K562 (cell line): ENCODE data around the gene ITK. TPM values are rescaled to one million over a fixed set of nuclear protein-coding genes. Genes with fewer than 3 reads are reported as not detected.

Experiments used
- ATAC-seq: fragments of 200-7000 bp; cut with Tn5 transposase; 3 replicates; pipeline ENCODE4 v1.9.1; 2020; ENCODE audit warnings: moderate library complexity
- BruUV-seq: library from RNA; stranded (reverse); fragments of 400-500 nt; replicated peaks from 2 replicates; lab custom pipeline; 2021; lab: Mats Ljungman, UMichigan
- CTCF ChIA-PET: fragments of 300-600 bp; formaldehyde crosslinking; extraction: SDS; loops from one replicate; lab custom pipeline; 2021; ENCODE audit warnings: low intra/inter-chr PET ratio; lab: Yijun Ruan, JAX
- POLR2A ChIA-PET: fragments of 300-600, 350-650 bp; sonication (Branson Sonifier 250); formaldehyde crosslinking; extraction: SDS; loops from one replicate; lab custom pipeline; 2021; ENCODE audit warnings: antibody characterized with exemption, inconsistent platforms; lab: Yijun Ruan, JAX
- DNase-seq, 4 experiments: peaks; one replicate each; pipeline versions ENCODE4 v3.0.0 to v3.0.0-alpha.2; 2011 to 2018; ENCODE audit warnings: low spot score in 3 of 4, mixed read lengths in 3 of 4; ENCODE audit errors: extremely low read depth in 1 of 4
- FAIRE-seq: peaks from 2 replicates; lab custom pipeline; 2011; peaks lifted over from hg19 to GRCh38; lab: Jason Lieb, UNC
- H2AFZ ChIP-seq: 2 replicates; pipeline ENCODE4 v1.6.0; 2011; ENCODE audit warnings: low read depth, low read length, control low read depth, inconsistent platforms
- H3K27ac ChIP-seq: fragments of 200-600 bp; 3 replicates; pipeline ENCODE4 v1.8.0; 2011; ENCODE audit warnings: low read depth, mild to moderate bottlenecking, control low read depth, inconsistent platforms, low read length, moderate library complexity, mixed read lengths; ENCODE audit errors: extremely low read depth
- H3K27me3 ChIP-seq, 2 experiments: fragments of 300-600 bp in 1 of 2; 2 replicates in 1 of 2; 3 replicates in 1 of 2; pipeline versions ENCODE4 v1.6.0 to v1.8.0; 2011; ENCODE audit warnings: inconsistent platforms in 2 of 2, low read length in 2 of 2, mild to moderate bottlenecking in 1 of 2, mixed read lengths in 1 of 2, moderate library complexity in 1 of 2; ENCODE audit not compliant: control insufficient read depth in 2 of 2, insufficient read depth in 2 of 2
- H3K36me3 ChIP-seq: fragments of 300-600 bp; 3 replicates; pipeline ENCODE4 v1.8.0; 2011; ENCODE audit warnings: mild to moderate bottlenecking, low read length, inconsistent platforms; ENCODE audit not compliant: control insufficient read depth, insufficient read depth
- H3K4me1 ChIP-seq, 2 experiments: fragments of 200-600 bp in 1 of 2; replicated peaks in 1 of 2; 2 replicates in 1 of 2; 3 replicates in 1 of 2; pipeline versions ENCODE4 v1.5.1 to v1.8.0; 2011; ENCODE audit warnings: inconsistent platforms in 2 of 2, low read length in 2 of 2, mild to moderate bottlenecking in 1 of 2, mixed read lengths in 1 of 2, moderate library complexity in 1 of 2; ENCODE audit not compliant: control insufficient read depth in 2 of 2, insufficient read depth in 2 of 2
- H3K4me2 ChIP-seq: 2 replicates; pipeline ENCODE4 v1.6.1; 2011; ENCODE audit warnings: low read length, control low read depth, inconsistent platforms, mixed read lengths; ENCODE audit not compliant: insufficient read depth
- H3K4me3 ChIP-seq: fragments of 200-600 bp; sonication (generic), shearing (Covaris generic); 2 replicates; pipeline ENCODE4 v1.5.1; 2016; ENCODE audit warnings: control low read depth, inconsistent platforms
- H3K79me2 ChIP-seq: fragments of 200-600 bp; 3 replicates; pipeline ENCODE4 v1.8.0; 2011; ENCODE audit warnings: low read length, inconsistent platforms; ENCODE audit not compliant: control insufficient read depth, insufficient read depth
- H3K9ac ChIP-seq, 2 experiments: 2 replicates each; pipeline versions ENCODE4 v1.6.0 to v1.6.1; 2011; ENCODE audit warnings: low read depth in 2 of 2, low read length in 2 of 2, control low read depth in 1 of 2, inconsistent platforms in 1 of 2, mild to moderate bottlenecking in 1 of 2, mixed read lengths in 1 of 2; ENCODE audit not compliant: insufficient read depth in 1 of 2
- H3K9me1 ChIP-seq: one replicate; pipeline ENCODE4 v1.6.0; 2011; ENCODE audit warnings: inconsistent platforms, mild to moderate bottlenecking, low read length, moderate library complexity; ENCODE audit not compliant: control insufficient read depth, insufficient read depth
- H3K9me3 ChIP-seq: replicated peaks from 2 replicates; pipeline ENCODE4 v1.5.1; 2011; ENCODE audit warnings: low read depth, low read length, inconsistent platforms; ENCODE audit not compliant: control insufficient read depth, insufficient read depth
- H4K20me1 ChIP-seq: replicated peaks from 2 replicates; pipeline ENCODE4 v1.6.1; 2011; ENCODE audit warnings: low read length, inconsistent platforms, mixed read lengths; ENCODE audit not compliant: control insufficient read depth, insufficient read depth
- ADNP ChIP-seq: fragments of 200-800 bp; sonication (Bioruptor generic); IDR thresholded peaks from 2 replicates; pipeline ENCODE4 v1.6.1; 2016; ENCODE audit warnings: missing genetic modification characterization, missing compliant biosample characterization
- HOXB6 ChIP-seq: fragments of 250-450 bp; sonication (Bioruptor Pico); IDR thresholded peaks from 2 replicates; pipeline ENCODE4 v1.5.1; 2022; ENCODE audit warnings: mild to moderate bottlenecking, borderline replicate concordance
- KLF1 ChIP-seq: fragments of 450-650 bp; IDR thresholded peaks from 2 replicates; pipeline ENCODE4 v1.6.1; 2016; ENCODE audit warnings: missing genetic modification characterization, missing compliant biosample characterization
- POLR3G ChIP-seq: IDR thresholded peaks from 2 replicates; pipeline ENCODE4 v1.6.1; 2011; ENCODE audit not compliant: insufficient read length, insufficient replicate concordance; ENCODE audit errors: extremely low read depth
- TCF7 ChIP-seq: sonication (generic); IDR thresholded peaks from 2 replicates; pipeline ENCODE4 v1.6.1; 2016; ENCODE audit warnings: antibody characterized with exemption, borderline replicate concordance
- YBX1 ChIP-seq: fragments of 450-650 bp; IDR thresholded peaks from 2 replicates; pipeline ENCODE4 v1.7.1; 2016; ENCODE audit warnings: mild to moderate bottlenecking
- ZNF146 ChIP-seq: IDR thresholded peaks from one replicate; pipeline ENCODE4 v1.6.1; 2018; ENCODE audit warnings: missing compliant biosample characterization; ENCODE audit not compliant: unreplicated experiment
- WGBS: fragments of 100-300 bp; shearing (Covaris generic); methylation state at CpG from one replicate; pipeline ENCODE4 v1.1.6; 2016; ENCODE audit warnings: low coverage, mixed read lengths; ENCODE audit not compliant: insufficient coverage; ENCODE audit errors: missing lambda C conversion rate; 5-methylcytosine and 5-hydroxymethylcytosine counted together
- in situ Hi-C: fragments of 300-500 bp; cut with MboI; formaldehyde crosslinking; loops from 4 replicates; pipeline ENCODE4 v1.15.0; 2018; ENCODE audit warnings: inconsistent platforms, mixed read lengths
- intact Hi-C: fragments of 100-400 bp; cut with micrococcal nuclease; formaldehyde crosslinking; loops from 2 replicates; pipeline ENCODE4 v1.14.2; 2022
- polyA plus RNA-seq, 8 experiments: library from polyadenylated mRNA; depleted of rRNA in 4 of 8; stranded (reverse) in 5 of 8; unstranded in 3 of 8; fragments of >200 nt; fragmentation: Nextera tagmentation in 2 of 8; fragmentation: Illumina TruSeq in 1 of 8; extraction: Ambion mirVana in 2 of 8; extraction: Trizol in 1 of 8; gene quantifications; 2 replicates each; pipeline versions ENCODE4 v1.2.1 to v1.2.3, GENCODE V29; 2011 to 2014; ENCODE audit warnings: inconsistent platforms in 1 of 8, missing spikeins in 1 of 8
- total RNA-seq, 7 experiments: library from RNA; depleted of rRNA in 6 of 7; stranded (reverse); fragments of >200 nt in 6 of 7; fragmentation: Illumina TruSeq in 2 of 7; extraction: Trizol in 2 of 7; gene quantifications; 2 replicates each; pipeline versions ENCODE4 v1.2.1 to v1.2.3, GENCODE V29; 2011 to 2021; ENCODE audit warnings: low replicate concordance in 1 of 7
- TF ChIP-seq, protein P1 (sequence below): fragments of 250-450 bp; sonication (Bioruptor Pico); IDR thresholded peaks from 2 replicates; pipeline ENCODE4 v1.5.1; 2021; ENCODE audit warnings: mild to moderate bottlenecking
- TF ChIP-seq, protein P2 (sequence below): fragments of 450-650 bp; IDR thresholded peaks from 2 replicates; pipeline ENCODE4 v1.6.1; 2016; ENCODE audit warnings: antibody characterized with exemption
- TF ChIP-seq, protein P3 (sequence below): fragments of 250-450 bp; sonication (Bioruptor Pico); IDR thresholded peaks from 2 replicates; pipeline ENCODE4 v1.4.0; 2020
- TF ChIP-seq, protein P4 (sequence below): fragments of 450-650 bp; formaldehyde crosslinking; IDR thresholded peaks from 2 replicates; pipeline ENCODE4 v1.4.0; 2020; ENCODE audit warnings: mild to moderate bottlenecking
- TF ChIP-seq, protein P5 (sequence below): fragments of 450-650 bp; IDR thresholded peaks from 2 replicates; pipeline ENCODE4 v1.6.1; 2017; ENCODE audit warnings: antibody characterized with exemption, mild to moderate bottlenecking

Gene ITK
- total and polyA plus RNA-seq, 9 of the 15 experiments (the other 6 are each of a cell fraction or from before 2014, with no cell fraction given): 0.04 to 0.75 TPM; not detected in 7

DNA sequence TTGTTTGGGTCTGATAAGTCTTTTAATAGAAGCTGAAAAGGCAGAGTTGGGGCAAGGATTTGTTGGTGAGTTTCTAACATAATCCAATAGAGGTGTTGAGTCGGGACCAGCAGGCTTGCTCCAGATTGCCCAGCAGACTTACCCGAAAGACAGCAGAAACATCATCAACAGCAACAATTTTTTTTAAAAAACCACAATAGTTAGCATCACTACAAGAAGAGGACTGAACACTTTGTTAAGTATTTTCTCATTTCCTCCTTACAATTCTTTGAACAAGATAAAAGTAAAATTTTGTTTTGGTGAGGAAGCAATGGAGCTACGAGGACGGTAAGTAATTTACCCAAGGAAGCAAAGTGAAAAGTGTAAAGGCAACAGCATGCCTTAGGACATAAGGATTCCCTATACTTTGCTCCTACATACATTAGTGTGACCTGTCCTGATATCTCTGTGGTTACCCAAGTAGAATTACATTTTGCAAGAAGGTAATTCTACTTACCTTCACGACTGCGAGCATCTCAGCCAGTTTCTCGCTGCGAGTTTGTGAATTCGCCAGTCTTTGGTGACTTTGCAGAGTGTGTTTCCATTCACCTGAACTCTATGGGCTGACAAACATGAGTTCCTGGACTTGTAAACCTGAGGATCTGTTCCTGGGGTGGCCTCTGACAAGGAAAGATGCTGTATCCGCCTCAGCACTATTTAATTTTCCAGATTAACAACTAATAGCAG is 13.2 kb downstream of the ITK start:
- ChIA-PET CTCF (no interaction called here), POLR2A (no interaction called here)
- H3K27ac ChIP-seq: no peak overlapping the region
- H3K9me1 ChIP-seq: no peaks in the 10 kb centered on the region
- intact Hi-C loops: no loop called here
- H3K9ac ChIP-seq: no peak overlapping the region
- FAIRE-seq (no peak), DNase-seq (no peak), ATAC-seq (no peak)
- H3K36me3 ChIP-seq: no peaks in the 10 kb centered on the region
- no peak overlapping the region for H3K4me3 ChIP-seq
- H3K27me3 ChIP-seq: no peaks in the 10 kb centered on the region; a peak in 2 of 5 replicates
- H3K4me2 ChIP-seq: no peak overlapping the region
- no TSS peak for BruUV-seq
- 0% methylated on average over 10 of the region's 10 CpGs for WGBS
- in situ Hi-C loops: no loop called here
- H3K4me1 ChIP-seq: no peaks in the 10 kb centered on the region
- no peak overlapping the region for H2AFZ ChIP-seq
- H3K9me3 ChIP-seq: no peaks in the 10 kb centered on the region
- H4K20me1 ChIP-seq: no peaks in the 10 kb centered on the region
- no peaks in the 10 kb centered on the region for H3K79me2 ChIP-seq
- TF ChIP-seq ADNP (no peak), POLR3G (no peak), KLF1 (tag) (no peak), TCF7 (no peak), YBX1 (no peak), ZNF146 (CRISPR knock-in tag) (no peak), HOXB6 (CRISPR knock-in tag) (no peak)
- TF ChIP-seq, protein P1, sequence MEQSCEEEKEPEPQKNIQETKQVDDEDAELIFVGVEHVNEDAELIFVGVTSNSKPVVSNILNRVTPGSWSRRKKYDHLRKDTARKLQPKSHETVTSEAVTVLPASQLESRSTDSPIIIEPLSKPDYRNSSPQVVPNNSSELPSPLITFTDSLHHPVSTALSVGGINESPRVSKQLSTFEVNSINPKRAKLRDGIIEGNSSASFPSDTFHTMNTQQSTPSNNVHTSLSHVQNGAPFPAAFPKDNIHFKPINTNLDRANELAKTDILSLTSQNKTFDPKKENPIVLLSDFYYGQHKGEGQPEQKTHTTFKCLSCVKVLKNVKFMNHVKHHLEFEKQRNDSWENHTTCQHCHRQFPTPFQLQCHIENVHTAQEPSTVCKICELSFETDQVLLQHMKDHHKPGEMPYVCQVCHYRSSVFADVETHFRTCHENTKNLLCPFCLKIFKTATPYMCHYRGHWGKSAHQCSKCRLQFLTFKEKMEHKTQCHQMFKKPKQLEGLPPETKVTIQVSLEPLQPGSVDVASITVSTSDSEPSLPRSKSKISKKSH (CRISPR knock-in tag): no peak
- TF ChIP-seq, protein P2, sequence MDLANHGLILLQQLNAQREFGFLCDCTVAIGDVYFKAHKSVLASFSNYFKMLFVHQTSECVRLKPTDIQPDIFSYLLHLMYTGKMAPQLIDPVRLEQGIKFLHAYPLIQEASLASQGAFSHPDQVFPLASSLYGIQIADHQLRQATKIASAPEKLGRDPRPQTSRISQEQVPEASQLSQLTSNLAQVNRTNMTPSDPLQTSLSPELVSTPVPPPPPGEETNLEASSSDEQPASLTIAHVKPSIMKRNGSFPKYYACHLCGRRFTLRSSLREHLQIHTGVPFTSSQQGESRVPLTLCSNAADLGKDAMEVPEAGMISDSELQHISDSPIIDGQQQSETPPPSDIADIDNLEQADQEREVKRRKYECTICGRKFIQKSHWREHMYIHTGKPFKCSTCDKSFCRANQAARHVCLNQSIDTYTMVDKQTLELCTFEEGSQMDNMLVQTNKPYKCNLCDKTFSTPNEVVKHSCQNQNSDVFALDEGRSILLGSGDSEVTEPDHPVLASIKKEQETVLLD: no peak
- TF ChIP-seq, protein P3, sequence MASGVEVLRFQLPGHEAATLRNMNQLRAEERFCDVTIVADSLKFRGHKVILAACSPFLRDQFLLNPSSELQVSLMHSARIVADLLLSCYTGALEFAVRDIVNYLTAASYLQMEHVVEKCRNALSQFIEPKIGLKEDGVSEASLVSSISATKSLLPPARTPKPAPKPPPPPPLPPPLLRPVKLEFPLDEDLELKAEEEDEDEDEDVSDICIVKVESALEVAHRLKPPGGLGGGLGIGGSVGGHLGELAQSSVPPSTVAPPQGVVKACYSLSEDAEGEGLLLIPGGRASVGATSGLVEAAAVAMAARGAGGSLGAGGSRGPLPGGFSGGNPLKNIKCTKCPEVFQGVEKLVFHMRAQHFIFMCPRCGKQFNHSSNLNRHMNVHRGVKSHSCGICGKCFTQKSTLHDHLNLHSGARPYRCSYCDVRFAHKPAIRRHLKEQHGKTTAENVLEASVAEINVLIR (CRISPR knock-in tag): no peak
- TF ChIP-seq, protein P4, sequence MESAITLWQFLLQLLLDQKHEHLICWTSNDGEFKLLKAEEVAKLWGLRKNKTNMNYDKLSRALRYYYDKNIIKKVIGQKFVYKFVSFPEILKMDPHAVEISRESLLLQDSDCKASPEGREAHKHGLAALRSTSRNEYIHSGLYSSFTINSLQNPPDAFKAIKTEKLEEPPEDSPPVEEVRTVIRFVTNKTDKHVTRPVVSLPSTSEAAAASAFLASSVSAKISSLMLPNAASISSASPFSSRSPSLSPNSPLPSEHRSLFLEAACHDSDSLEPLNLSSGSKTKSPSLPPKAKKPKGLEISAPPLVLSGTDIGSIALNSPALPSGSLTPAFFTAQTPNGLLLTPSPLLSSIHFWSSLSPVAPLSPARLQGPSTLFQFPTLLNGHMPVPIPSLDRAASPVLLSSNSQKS (CRISPR knock-in tag): no peak
- TF ChIP-seq, protein P5, sequence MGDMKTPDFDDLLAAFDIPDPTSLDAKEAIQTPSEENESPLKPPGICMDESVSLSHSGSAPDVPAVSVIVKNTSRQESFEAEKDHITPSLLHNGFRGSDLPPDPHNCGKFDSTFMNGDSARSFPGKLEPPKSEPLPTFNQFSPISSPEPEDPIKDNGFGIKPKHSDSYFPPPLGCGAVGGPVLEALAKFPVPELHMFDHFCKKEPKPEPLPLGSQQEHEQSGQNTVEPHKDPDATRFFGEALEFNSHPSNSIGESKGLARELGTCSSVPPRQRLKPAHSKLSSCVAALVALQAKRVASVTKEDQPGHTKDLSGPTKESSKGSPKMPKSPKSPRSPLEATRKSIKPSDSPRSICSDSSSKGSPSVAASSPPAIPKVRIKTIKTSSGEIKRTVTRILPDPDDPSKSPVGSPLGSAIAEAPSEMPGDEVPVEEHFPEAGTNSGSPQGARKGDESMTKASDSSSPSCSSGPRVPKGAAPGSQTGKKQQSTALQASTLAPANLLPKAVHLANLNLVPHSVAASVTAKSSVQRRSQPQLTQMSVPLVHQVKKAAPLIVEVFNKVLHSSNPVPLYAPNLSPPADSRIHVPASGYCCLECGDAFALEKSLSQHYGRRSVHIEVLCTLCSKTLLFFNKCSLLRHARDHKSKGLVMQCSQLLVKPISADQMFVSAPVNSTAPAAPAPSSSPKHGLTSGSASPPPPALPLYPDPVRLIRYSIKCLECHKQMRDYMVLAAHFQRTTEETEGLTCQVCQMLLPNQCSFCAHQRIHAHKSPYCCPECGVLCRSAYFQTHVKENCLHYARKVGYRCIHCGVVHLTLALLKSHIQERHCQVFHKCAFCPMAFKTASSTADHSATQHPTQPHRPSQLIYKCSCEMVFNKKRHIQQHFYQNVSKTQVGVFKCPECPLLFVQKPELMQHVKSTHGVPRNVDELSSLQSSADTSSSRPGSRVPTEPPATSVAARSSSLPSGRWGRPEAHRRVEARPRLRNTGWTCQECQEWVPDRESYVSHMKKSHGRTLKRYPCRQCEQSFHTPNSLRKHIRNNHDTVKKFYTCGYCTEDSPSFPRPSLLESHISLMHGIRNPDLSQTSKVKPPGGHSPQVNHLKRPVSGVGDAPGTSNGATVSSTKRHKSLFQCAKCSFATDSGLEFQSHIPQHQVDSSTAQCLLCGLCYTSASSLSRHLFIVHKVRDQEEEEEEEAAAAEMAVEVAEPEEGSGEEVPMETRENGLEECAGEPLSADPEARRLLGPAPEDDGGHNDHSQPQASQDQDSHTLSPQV: no peak
